ENCODE data around the gene MRPL36.

DNA sequence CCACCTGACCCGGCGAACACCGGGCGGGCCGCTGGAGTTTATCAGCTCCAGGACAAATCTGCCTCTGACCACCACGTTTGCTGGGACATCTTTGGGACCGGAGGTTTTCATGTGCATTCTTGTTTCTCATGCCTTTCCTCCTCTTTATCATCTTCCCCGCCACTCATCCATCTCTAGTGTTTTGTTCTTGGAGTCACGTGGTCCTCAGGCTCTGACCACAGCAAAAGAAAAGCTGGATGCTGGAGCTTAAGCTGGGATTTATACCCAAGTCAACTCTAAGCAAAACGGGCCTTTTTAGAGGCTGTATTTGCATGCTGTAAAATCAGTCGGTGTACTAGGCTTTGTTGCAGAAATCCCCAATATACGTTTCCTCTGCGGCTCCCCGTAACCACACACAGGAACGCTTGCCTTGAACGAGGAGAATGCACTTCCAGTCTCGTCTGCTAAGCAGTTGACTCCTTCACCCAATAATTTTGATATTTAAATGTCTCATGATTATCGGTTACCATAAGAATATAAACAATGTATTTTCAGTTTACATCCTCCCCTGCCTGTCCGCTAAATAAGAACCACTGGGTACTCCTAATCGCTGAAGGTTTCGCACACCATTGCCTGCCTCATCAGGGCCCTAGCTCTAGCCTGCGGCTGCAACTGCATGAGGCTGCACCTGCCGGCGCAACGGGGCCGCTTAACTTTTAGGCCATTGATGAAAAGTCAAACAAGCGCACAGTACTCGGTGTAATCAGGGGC is 1.0 kb upstream of the MRPL36 start:
- no peak for TF ChIP-seq POLR2A (IDR thresholded peaks at IDR 0.05; ENCODE audit: low read depth, low read length)
- TF ChIP-seq POLR2AphosphoS5 (IDR thresholded peaks at IDR 0.05; ENCODE audit: insufficient read depth, low read depth, low read length): no peak
- TF ChIP-seq CTCF (IDR thresholded peaks at IDR 0.05; ENCODE audit: extremely low read depth in 1 of 2, insufficient read depth in 1 of 2, low read depth in 1 of 2, low read length in 2 of 2): no peak
- TF ChIP-seq, protein P1, sequence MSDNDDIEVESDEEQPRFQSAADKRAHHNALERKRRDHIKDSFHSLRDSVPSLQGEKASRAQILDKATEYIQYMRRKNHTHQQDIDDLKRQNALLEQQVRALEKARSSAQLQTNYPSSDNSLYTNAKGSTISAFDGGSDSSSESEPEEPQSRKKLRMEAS (IDR thresholded peaks at IDR 0.05; ENCODE audit: insufficient read depth, insufficient read length): peak; percentile 49
- TF ChIP-seq EZH2 (IDR thresholded peaks at IDR 0.05; ENCODE audit: borderline replicate concordance, low read depth, low read length, severe bottlenecking): no peak
- TF ChIP-seq JUN (IDR thresholded peaks at IDR 0.05; ENCODE audit: borderline replicate concordance, insufficient read depth, insufficient read length, low read depth): no peak
- TF ChIP-seq MYC (IDR thresholded peaks at IDR 0.05; ENCODE audit: low read depth, low read length): no peak
- TF ChIP-seq GATA2 (IDR thresholded peaks at IDR 0.05; ENCODE audit: insufficient read depth, insufficient read length, low read depth, low read length): no peak
- TF ChIP-seq FOS (IDR thresholded peaks at IDR 0.05; ENCODE audit: borderline replicate concordance, insufficient read depth, low read length): no peak

Data from endothelial cell of umbilical vein (primary cell).